ENCODE measurements around the gene ZFYVE19. TPM values are rescaled to one million over a fixed set of nuclear protein-coding genes. Genes with fewer than 3 reads are reported as not detected.

ZFYVE19 gene
- total and polyA plus RNA-seq, 2 donors (not counting 3 experiments of a cell fraction or from before 2014, with no cell fraction given), result 29.7 to 47.2 TPM

GRCh38 chr15:40836020-40836419 lies 29.1 kb downstream of the ZFYVE19 start:
- intact Hi-C loops (cut with micrococcal nuclease) (no loop called here), dilution Hi-C loops (cut with MboI; ENCODE audit: extremely low pct_ligation_motif_present, low sequenced_read_pairs) (no loop called here)
- no peak overlapping the region for H3K9ac ChIP-seq (replicated peaks; ENCODE audit: extremely low read depth, insufficient read depth, low read length)
- H3K27ac ChIP-seq (ENCODE audit: insufficient read depth, low read depth, low read length), result no peak overlapping the region
- H3K79me2 ChIP-seq (ENCODE audit: control insufficient read depth, insufficient read depth, low read length), result no peaks in the 10 kb centered on the region
- H3K9me1 ChIP-seq (replicated peaks; ENCODE audit: control insufficient read depth, extremely low read depth, insufficient read depth, low read length), result no peaks in the 10 kb centered on the region
- no peak overlapping the region for H3K4me3 ChIP-seq (replicated peaks in 1 of 3; ENCODE audit: insufficient read depth in 1 of 3, low read depth in 1 of 3, low read length in 3 of 3)
- H3K4me2 ChIP-seq (ENCODE audit: insufficient read depth, low read length), result no peak overlapping the region
- no peak overlapping the region for H2AFZ ChIP-seq (ENCODE audit: low read depth, low read length)
- ChIA-PET CTCF (interaction anchor here (1.0 kb wide), 1 partner anchor 23 kb away, joined by 3 read pairs; no protein-coding TSS in a partner anchor), POLR2A (no interaction called here)
- FAIRE-seq (no peak), DNase-seq (ENCODE audit: low read depth, low spot score) (no peak)
- H3K9me3 ChIP-seq (replicated peaks; ENCODE audit: control insufficient read depth, insufficient read depth, low read length), result no peaks in the 10 kb centered on the region
- H3K27me3 ChIP-seq (ENCODE audit: control insufficient read depth in 2 of 2, insufficient read depth in 2 of 2, low read length in 2 of 2), result no peaks in the 10 kb centered on the region
- no peaks in the 10 kb centered on the region for H4K20me1 ChIP-seq (replicated peaks; ENCODE audit: control insufficient read depth, extremely low read depth, insufficient read depth, low read length)
- H3K36me3 ChIP-seq (ENCODE audit: control insufficient read depth in 2 of 2, extremely low read depth in 1 of 2, insufficient read depth in 2 of 2, low read length in 2 of 2), result no peaks in the 10 kb centered on the region
- H3K4me1 ChIP-seq (ENCODE audit: control insufficient read depth, extremely low read depth, insufficient read depth, low read length), result no peaks in the 10 kb centered on the region
- TF ChIP-seq CTCF (IDR thresholded peaks at IDR 0.05; ENCODE audit: extremely low read depth in 1 of 2, insufficient read depth in 1 of 2, low read depth in 1 of 2, low read length in 2 of 2) (no peak), POLR2A (IDR thresholded peaks at IDR 0.05; ENCODE audit: low read depth, low read length) (no peak)
- no TSS peak for BruUV-seq (replicated peaks)

GRCh38 chr15:40838756-40839155 lies 31.9 kb downstream of the ZFYVE19 start:
- Histone ChIP-seq H3K27ac (ENCODE audit: insufficient read depth, low read depth, low read length) (no peak overlapping the region), H4K20me1 (replicated peaks; ENCODE audit: control insufficient read depth, extremely low read depth, insufficient read depth, low read length) (no peaks in the 10 kb centered on the region), H3K4me2 (ENCODE audit: insufficient read depth, low read length) (no peak overlapping the region), H3K27me3 (ENCODE audit: control insufficient read depth in 2 of 2, insufficient read depth in 2 of 2, low read length in 2 of 2) (peaks cover 8 to 9% of the 10 kb centered on the region in 2 experiments), H3K36me3 (ENCODE audit: control insufficient read depth in 2 of 2, extremely low read depth in 1 of 2, insufficient read depth in 2 of 2, low read length in 2 of 2) (no peaks in the 10 kb centered on the region), H3K79me2 (ENCODE audit: control insufficient read depth, insufficient read depth, low read length) (no peaks in the 10 kb centered on the region), H2AFZ (ENCODE audit: low read depth, low read length) (no peak overlapping the region), H3K9me1 (replicated peaks; ENCODE audit: control insufficient read depth, extremely low read depth, insufficient read depth, low read length) (no peaks in the 10 kb centered on the region), H3K4me3 (replicated peaks in 1 of 3; ENCODE audit: insufficient read depth in 1 of 3, low read depth in 1 of 3, low read length in 3 of 3) (no peak overlapping the region), H3K9me3 (replicated peaks; ENCODE audit: control insufficient read depth, insufficient read depth, low read length) (no peaks in the 10 kb centered on the region), H3K9ac (replicated peaks; ENCODE audit: extremely low read depth, insufficient read depth, low read length) (no peak overlapping the region), H3K4me1 (ENCODE audit: control insufficient read depth, extremely low read depth, insufficient read depth, low read length) (no peaks in the 10 kb centered on the region)
- FAIRE-seq, result no peak
- ChIA-PET CTCF (interaction anchor here (1.0 to 8.3 kb wide), 3 partner anchors 9 to 19 kb away, joined by 3 to 71 read pairs (median 3); partner anchors contain the start of gene PPP1R14D), POLR2A (no interaction called here)
- BruUV-seq (replicated peaks), result no TSS peak
- no peak for DNase-seq (ENCODE audit: low read depth, low spot score)
- dilution Hi-C loops (cut with MboI; ENCODE audit: extremely low pct_ligation_motif_present, low sequenced_read_pairs), result no loop called here
- intact Hi-C loops (cut with micrococcal nuclease), result no loop called here
- no peak for TF ChIP-seq MAX (IDR thresholded peaks at IDR 0.05; ENCODE audit: insufficient read depth, insufficient read length)
- no peak for TF ChIP-seq GATA2 (IDR thresholded peaks at IDR 0.05; ENCODE audit: insufficient read depth, insufficient read length, low read depth, low read length)
- TF ChIP-seq FOS (IDR thresholded peaks at IDR 0.05; ENCODE audit: borderline replicate concordance, insufficient read depth, low read length), result no peak
- TF ChIP-seq JUN (IDR thresholded peaks at IDR 0.05; ENCODE audit: borderline replicate concordance, insufficient read depth, insufficient read length, low read depth), result no peak
- TF ChIP-seq POLR2AphosphoS5 (IDR thresholded peaks at IDR 0.05; ENCODE audit: insufficient read depth, low read depth, low read length), result no peak
- TF ChIP-seq MYC (IDR thresholded peaks at IDR 0.05; ENCODE audit: low read depth, low read length), result no peak
- TF ChIP-seq EZH2 (IDR thresholded peaks at IDR 0.05; ENCODE audit: borderline replicate concordance, low read depth, low read length, severe bottlenecking), result no peak
- TF ChIP-seq CTCF (IDR thresholded peaks at IDR 0.05; ENCODE audit: extremely low read depth in 1 of 2, insufficient read depth in 1 of 2, low read depth in 1 of 2, low read length in 2 of 2), result no peak
- TF ChIP-seq POLR2A (IDR thresholded peaks at IDR 0.05; ENCODE audit: low read depth, low read length), result no peak

All from endothelial cell of umbilical vein (primary cell).